Medulla oblongata (tissue), 1 donor: ENCODE measurements around the gene COG8.
A peak's percentile ranks its signal among the peaks of the same experiment; 100 is the strongest.
"Not testable (repeated sequence)": the region's sequence is repeated elsewhere in the genome, so short reads cannot be mapped to it uniquely, and the experiment has no call there.

Experiments
- DNase-seq: peaks from one replicate; pipeline ENCODE4 v3.0.0-alpha.2; 2015; ENCODE audit errors: extremely low spot score

COG8 gene

DNA sequence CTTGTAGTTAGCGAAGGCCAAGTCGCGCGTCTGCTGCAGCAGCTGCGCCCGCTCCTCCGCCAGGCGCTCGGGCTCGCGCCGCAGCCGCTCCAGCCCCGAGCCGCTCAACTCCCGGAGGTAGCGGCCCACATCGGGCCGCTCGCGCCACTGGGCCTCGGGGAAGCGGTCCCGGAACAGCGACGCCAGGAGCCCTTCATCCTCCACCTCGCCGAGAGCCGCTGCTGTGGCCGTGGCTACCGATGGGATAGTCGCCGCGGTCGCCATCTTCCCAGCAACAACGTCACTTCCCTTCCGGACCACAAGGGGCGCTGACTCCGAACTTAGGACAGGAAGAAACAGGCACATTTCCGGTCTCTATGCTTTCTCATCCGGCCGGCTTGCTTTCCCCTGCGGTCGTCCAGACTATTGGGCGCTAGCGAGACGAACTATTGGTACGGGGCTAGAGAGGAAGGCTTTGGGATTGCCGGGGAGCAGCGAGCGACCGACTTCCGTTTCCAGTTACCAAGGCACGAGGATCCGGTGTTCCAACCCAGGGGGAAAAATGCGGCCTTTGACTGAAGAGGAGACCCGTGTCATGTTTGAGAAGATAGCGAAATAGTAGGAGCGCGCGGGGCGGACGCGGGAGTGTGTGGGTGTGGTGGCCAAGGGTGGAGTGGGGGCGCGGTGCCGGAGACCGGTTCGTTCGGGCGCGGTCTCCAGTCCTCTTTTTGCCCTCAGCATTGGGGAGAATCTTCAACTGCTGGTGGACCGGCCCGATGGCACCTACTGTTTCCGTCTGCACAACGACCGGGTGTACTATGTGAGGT is at the start of gene COG8, which contains the start of gene NIP7:
Gene COG8, minus strand, starts transcription at position 276 of the 806 bp plus-strand sequence. Its CDS starts 12 bp downstream, at position 264.
Gene NIP7, plus strand, starts transcription at position 484 of the 806 bp plus-strand sequence. Its CDS starts 58 bp downstream, at position 542.
- DNase-seq, result peak; percentile 99

GRCh38 chr16:69386596-69386995 is 47.2 kb upstream of the COG8 start:
- DNase-seq, result no peak

DNA sequence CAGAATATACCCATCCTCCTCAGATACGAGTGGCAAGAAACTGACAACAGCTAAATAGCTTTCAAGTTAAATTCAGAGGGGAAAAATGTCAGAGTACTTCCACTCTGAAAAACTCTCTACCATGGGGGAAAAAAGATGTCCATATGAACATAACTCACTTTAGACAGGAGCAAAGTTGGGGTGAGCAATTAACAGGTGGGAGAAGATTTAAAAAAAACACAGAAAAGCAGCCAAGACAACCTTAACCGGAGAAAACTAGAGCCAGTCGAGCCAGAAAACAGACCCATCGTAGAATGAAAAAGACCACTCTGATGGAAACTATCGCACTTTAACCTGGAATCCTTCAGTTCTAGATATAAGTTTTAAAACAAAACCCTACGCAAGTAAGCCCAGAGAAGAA is 45.6 kb upstream of the COG8 start:
- no peak for DNase-seq

DNA sequence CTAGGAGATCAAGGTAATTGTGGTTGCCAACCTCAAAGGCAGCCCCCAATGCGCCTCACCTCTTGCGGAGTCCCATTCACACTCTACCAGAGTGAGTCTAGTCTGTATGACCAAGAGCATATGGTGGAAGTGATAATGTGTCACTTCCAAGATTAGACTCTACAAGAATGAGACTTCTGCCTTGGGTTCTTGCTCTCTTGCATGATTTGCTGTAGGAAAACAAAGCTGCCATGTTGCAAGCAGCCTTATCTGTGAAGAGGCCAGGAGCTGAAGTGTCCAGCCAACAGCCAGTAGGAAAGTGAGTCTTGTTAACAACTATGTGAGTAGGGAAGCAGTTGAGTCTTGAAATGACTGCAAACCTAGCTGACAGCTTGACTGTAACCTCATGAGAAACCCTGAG is 43.1 kb upstream of the COG8 start:
- no peak for DNase-seq

- no peak for DNase-seq
These were observed 41.9 kb upstream of the COG8 start for GRCh38 chr16:69381231-69381630.

DNA sequence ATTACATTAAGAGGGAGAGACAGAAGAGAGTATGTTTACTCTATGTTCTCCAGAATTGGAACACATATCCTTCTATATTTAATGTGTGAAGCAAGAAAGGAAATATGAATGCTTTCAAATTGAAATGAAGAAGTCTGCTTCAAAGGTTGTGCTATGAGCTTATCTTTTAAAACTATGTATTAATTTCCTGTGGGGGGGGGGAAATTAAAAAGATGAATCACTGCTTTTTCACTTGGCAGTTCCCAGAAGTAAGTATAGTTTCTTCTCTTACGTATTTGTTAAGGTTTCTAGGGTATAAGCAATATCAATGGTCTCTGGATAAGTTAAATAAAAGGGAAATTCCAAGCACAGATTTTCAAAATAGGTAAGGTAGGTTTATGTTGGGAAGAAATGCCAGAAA is 39.4 kb upstream of the COG8 start:
- no peak for DNase-seq

GRCh38 chr16:69378036-69378435 is 38.7 kb upstream of the COG8 start:
- no peak for DNase-seq

- no peak for DNase-seq
These were observed 37.2 kb upstream of the COG8 start for GRCh38 chr16:69376393-69377059.

DNA sequence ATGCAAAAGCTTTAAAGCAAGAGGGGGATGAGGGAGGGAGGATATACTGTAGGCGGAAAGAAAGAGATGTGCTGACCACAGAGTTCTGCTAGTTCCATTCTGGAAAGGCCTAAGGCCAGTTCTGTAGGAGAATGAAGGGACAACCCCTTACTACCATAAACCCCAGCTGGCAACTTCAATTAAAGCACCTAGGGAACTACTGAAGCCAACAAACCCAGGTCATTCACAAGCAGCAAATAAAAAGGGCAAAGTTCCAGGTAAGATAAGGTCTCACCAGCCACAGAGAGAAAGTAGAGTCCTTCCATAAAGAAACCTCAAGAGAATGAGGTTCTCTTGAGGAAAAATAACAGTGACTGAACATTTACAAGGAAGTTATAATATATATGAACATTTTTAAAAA is 33.7 kb upstream of the COG8 start:
- DNase-seq, result no peak

DNA sequence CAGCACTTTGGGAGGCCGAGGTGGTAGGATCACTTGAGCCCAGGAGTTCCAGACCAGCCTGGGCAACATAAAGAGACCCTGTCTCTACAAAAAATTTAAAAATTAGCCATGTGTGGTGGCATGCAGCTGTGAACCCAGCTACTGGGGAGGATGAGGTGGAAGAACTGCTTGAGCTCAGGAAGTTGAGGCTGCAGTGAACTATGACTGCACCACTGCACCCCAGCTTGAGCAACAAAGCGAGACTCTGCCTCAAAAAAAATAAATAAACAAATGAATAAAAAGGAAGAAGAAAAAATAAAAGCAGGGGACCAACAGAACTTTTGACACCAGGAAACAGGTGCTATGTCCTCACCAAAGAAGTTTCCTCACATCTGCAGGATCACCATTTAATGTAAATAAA is 32.2 kb upstream of the COG8 start:
- no peak for DNase-seq

- no peak for DNase-seq
These were observed 29.5 kb upstream of the COG8 start for GRCh38 chr16:69368866-69369265.

GRCh38 chr16:69367980-69368379 is 28.6 kb upstream of the COG8 start:
- no peak for DNase-seq

GRCh38 chr16:69366431-69366830 is 27.1 kb upstream of the COG8 start:
- DNase-seq, result no peak

GRCh38 chr16:69365901-69366300 is 26.5 kb upstream of the COG8 start:
- no peak for DNase-seq

DNA sequence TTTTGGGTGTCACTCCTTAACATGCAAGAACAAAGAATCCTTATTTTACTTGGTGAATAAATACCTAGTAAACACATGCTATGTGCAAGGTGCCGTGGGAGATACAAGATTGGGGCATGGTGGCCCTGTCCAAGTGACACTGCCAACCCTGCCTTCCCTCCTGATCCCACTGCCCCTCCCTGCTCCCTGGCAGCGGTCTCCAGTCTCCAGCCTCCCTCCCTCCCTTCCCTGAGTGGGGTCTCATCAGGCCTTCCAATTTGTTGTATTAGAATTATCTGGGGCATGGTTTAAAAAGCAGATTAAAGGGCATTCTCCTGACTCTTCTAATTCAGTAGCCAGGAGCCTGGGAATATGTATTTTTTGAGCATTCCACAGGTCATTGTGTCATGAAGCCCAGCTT is 24.7 kb upstream of the COG8 start:
- DNase-seq, result no peak

DNA sequence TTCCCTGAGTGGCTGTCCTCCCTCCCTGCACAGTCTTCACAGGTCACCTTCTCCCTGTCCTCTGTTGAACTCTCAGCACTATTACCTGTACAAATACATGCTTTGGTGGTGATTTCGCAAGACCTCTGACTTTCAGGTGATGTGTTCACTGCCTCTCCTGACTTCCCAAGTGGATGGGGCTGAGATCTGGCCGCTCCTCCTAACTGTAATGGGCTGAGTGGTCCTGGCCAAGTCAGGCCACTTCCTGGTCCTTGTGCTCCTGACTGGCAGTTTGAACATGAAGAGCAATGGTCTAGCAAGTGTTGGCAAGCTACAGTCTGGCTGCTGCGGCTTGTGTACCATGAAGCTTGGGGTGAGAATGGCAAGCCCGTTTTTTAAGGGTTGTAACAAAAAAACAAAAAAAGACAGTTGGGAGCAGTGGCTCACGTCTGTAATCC is 23.9 kb upstream of the COG8 start:
- DNase-seq, result no peak

- DNase-seq, result not testable (repeated sequence)
These were observed 20.7 kb upstream of the COG8 start for GRCh38 chr16:69360070-69360469.

DNA sequence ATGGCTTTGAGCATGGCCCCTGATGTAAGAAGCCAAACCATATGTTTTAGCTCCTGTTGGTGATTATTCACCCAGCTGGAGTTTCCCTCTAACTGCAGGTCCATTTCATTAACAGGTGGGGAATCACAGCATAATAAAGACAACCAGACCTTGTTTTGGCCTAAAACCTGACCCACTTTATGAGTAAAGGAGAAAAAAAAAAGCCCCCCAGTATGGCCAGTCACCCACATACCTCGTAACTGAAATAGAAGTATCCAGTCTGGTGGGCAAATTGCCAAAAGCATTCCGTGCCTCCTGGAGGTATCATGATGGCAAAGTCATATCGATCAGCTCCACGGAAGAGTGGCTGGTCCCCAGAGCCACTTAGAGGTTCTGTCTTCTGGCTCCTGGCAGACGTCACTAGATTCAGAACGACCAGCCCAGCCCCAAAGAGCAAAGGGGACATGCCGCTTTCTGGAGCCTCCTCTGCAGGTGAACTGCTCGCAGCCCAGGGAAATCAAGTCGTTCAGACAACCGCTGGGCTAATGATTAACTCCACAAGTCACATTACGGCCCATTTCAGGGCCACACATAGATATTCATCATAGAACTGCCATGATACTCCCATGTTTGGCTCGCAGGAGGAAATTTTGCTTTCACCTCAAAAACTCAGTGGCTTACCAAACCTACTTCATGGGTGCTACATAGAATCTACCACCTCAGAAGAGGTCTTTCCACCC is 12.1 kb upstream of the COG8 start, which contains the start of gene TMED6:
Gene TMED6, minus strand, starts transcription at position 478 of the 719 bp plus-strand sequence. Its CDS starts 33 bp downstream, at position 445.
- DNase-seq, result no peak

DNA sequence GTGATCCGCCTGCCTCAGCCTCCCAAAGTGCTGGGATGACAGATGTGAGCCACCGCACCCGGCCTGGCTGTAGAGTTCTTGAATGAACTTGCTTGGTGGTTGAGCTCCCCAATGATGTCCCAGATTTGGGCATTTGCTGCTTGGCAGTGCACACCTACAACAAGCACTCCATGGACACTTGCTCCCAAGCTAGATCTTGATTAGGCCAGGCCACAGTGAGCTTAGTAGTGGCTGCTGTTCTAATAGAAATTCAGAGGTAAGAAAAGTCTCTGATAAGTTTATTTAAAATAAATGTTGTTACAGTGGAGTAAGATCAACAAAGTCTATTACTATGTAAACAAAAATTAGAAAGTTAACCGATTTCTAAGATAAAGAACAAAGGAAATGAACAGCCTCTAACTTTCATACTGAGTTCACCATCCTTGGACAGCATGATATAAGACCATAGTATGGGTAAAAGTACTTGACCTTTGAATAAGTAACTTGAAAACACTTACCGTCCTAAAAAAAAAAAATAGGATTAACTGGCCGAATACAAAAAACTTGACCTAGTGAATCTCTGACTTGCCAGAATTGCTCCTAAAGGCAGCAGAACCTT is 11.3 kb upstream of the COG8 start:
- no peak for DNase-seq

- no peak for DNase-seq
These were observed 10.2 kb upstream of the COG8 start for GRCh38 chr16:69349536-69349935.

- no peak for DNase-seq
These were observed 8.9 kb upstream of the COG8 start for GRCh38 chr16:69348222-69348621.

DNA sequence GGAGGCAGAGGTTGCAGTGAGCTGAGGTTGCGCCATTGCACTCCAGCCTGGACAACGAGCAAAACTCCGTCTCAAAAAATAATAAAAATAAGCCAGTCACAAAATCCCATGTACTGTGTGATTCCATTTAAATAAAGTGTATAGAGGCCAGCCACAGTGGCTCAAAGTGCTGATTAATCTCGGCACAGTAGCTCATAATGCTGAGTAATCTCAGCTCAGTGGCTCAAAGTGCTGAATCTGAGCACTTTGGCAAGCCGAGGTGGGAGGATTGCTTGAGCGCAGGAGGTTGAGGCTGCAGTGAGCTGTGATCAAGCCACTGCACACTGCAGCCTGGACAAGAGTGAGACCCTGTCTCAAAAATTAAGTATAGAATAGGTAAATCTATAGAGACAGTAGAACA is 7.3 kb upstream of the COG8 start:
- no peak for DNase-seq
